H1 (cell line): ENCODE measurements around the gene KCNH1.

Experiments
- ATF3 ChIP-seq: IDR thresholded peaks from 2 replicates; pipeline ENCODE4 v1.6.1; 2011; ENCODE audit warnings: low read depth, mild to moderate bottlenecking, low read length; ENCODE audit not compliant: insufficient read depth
- CREB1 ChIP-seq: IDR thresholded peaks from 2 replicates; pipeline ENCODE4 v1.6.1; 2012; ENCODE audit warnings: inconsistent platforms
- CTCF ChIP-seq, 3 experiments: IDR thresholded peaks; 1 replicate in 2 of 3; 2 replicates in 1 of 3; pipeline versions ENCODE4 v1.5.1 to v1.6.1; 2011; ENCODE audit warnings: low read length in 3 of 3, mild to moderate bottlenecking in 3 of 3, inconsistent platforms in 2 of 3, low read depth in 1 of 3, moderate library complexity in 1 of 3; ENCODE audit not compliant: insufficient read depth in 1 of 3; ENCODE audit errors: control extremely low read depth in 1 of 3
- EGR1 ChIP-seq: IDR thresholded peaks from 2 replicates; pipeline ENCODE4 v1.6.1; 2011; ENCODE audit warnings: low read depth, low read length, borderline replicate concordance
- EP300 ChIP-seq, 2 experiments: IDR thresholded peaks; 1 replicate in 1 of 2; 2 replicates in 1 of 2; pipeline ENCODE4 v1.6.1; 2011 to 2012; ENCODE audit warnings: low read depth in 2 of 2, low read length in 2 of 2, mild to moderate bottlenecking in 2 of 2, borderline replicate concordance in 1 of 2, inconsistent platforms in 1 of 2, moderate library complexity in 1 of 2
- EZH2 ChIP-seq: fragments of 200-600 bp; sonication (generic); IDR thresholded peaks from 2 replicates; pipeline ENCODE4 v1.7.1; 2012; ENCODE audit warnings: low read depth, mild to moderate bottlenecking, moderate library complexity, low read length, inconsistent platforms; ENCODE audit not compliant: severe bottlenecking
- JUN ChIP-seq: IDR thresholded peaks from 2 replicates; pipeline ENCODE4 v1.6.1; 2011; ENCODE audit warnings: low read depth, mild to moderate bottlenecking, improper control_type of control experiment, low read length
- POLR2A ChIP-seq, 2 experiments: IDR thresholded peaks; 1 replicate in 1 of 2; 2 replicates in 1 of 2; pipeline ENCODE4 v1.6.1; 2011; ENCODE audit warnings: low read depth in 2 of 2, low read length in 2 of 2, mild to moderate bottlenecking in 2 of 2; ENCODE audit errors: control extremely low read depth in 1 of 2
- POLR2AphosphoS5 ChIP-seq: IDR thresholded peaks from 2 replicates; pipeline ENCODE4 v1.6.1; 2011; ENCODE audit warnings: low read depth, low read length
- SIRT6 ChIP-seq: IDR thresholded peaks from one replicate; pipeline ENCODE4 v1.7.1; 2012; ENCODE audit warnings: low read length, inconsistent platforms
- TBP ChIP-seq: IDR thresholded peaks from 2 replicates; pipeline ENCODE4 v1.6.1; 2011; ENCODE audit warnings: low read depth, low read length, improper control_type of control experiment

GRCh38 chr1:210707300-210708240 lies 426.4 kb downstream of the KCNH1 start:
- no peak for TF ChIP-seq SIRT6
- TF ChIP-seq CTCF (IDR thresholded peaks at IDR 0.05; ENCODE audit: control extremely low read depth in 1 of 3, insufficient read depth in 1 of 3, low read depth in 1 of 3, low read length in 3 of 3), result no peak
- no peak for TF ChIP-seq EGR1
- TF ChIP-seq POLR2A (IDR thresholded peaks at IDR 0.05; ENCODE audit: control extremely low read depth in 1 of 2, low read depth in 2 of 2, low read length in 2 of 2), result no peak
- no peak for TF ChIP-seq JUN
- no peak for TF ChIP-seq EZH2
- no peak for TF ChIP-seq TBP
- TF ChIP-seq POLR2AphosphoS5, result no peak
- TF ChIP-seq EP300 (IDR thresholded peaks at IDR 0.05; ENCODE audit: borderline replicate concordance in 1 of 2, low read depth in 2 of 2, low read length in 2 of 2), result no peak
- no peak for TF ChIP-seq ATF3
- no peak for TF ChIP-seq CREB1
